GM12878 (cell line): ENCODE measurements around the gene EVC. TPM values are rescaled to one million over a fixed set of nuclear protein-coding genes. Genes with fewer than 3 reads are reported as not detected.
"Not testable (repeated sequence)": the region's sequence is repeated elsewhere in the genome, so short reads cannot be mapped to it uniquely, and the experiment has no call there.

Experiments used
- ATAC-seq: fragments of 200-7000 bp; cut with Tn5 transposase; 3 replicates; pipeline ENCODE4 v1.9.1; 2020; ENCODE audit warnings: mild to moderate bottlenecking, moderate library complexity
- BruUV-seq: library from RNA; stranded (reverse); fragments of 400-500 nt; replicated peaks from 2 replicates; lab custom pipeline; 2021; lab: Mats Ljungman, UMichigan
- CTCF ChIA-PET: fragments of 300-600 bp; sonication (Branson Sonifier 250); formaldehyde crosslinking; extraction: SDS; loops from one replicate; lab custom pipeline; 2021; ENCODE audit warnings: inconsistent platforms; lab: Yijun Ruan, JAX
- POLR2A ChIA-PET: fragments of 350-600 bp; formaldehyde crosslinking; extraction: SDS; loops from one replicate; lab custom pipeline; 2021; ENCODE audit warnings: inconsistent platforms; lab: Charles Lee
- RAD21 ChIA-PET: fragments of 300-600 bp; sonication (Branson Sonifier 250); formaldehyde crosslinking; loops from one replicate; lab custom pipeline; 2023; ENCODE audit warnings: antibody characterized with exemption; ENCODE audit not compliant: unreplicated experiment; lab: Charles Lee
- SMC1A ChIA-PET: fragments of 300-600 bp; sonication (Branson Sonifier 250); formaldehyde crosslinking; loops from one replicate; lab custom pipeline; 2023; ENCODE audit not compliant: unreplicated experiment, uncharacterized antibody; lab: Charles Lee
- DNase-seq: peaks from one replicate; pipeline ENCODE4 v3.0.0-alpha.2; 2011; ENCODE audit warnings: low read depth, low spot score
- FAIRE-seq: peaks from 3 replicates; lab custom pipeline; 2011; peaks lifted over from hg19 to GRCh38; lab: Jason Lieb, UNC
- H2AFZ ChIP-seq: 2 replicates; pipeline ENCODE4 v1.6.0; 2011; ENCODE audit warnings: low read depth, low read length, control low read depth; ENCODE audit not compliant: control insufficient read depth
- H3K27ac ChIP-seq: 2 replicates; pipeline ENCODE4 v1.5.1; 2011; ENCODE audit warnings: control low read depth; ENCODE audit not compliant: control insufficient read depth, insufficient read depth
- H3K27me3 ChIP-seq, 2 experiments: replicated peaks in 1 of 2; 2 replicates each; pipeline versions ENCODE4 v1.6.0 to v1.6.1; 2011; ENCODE audit warnings: low read length in 1 of 2; ENCODE audit not compliant: control insufficient read depth in 2 of 2, insufficient read depth in 2 of 2
- H3K36me3 ChIP-seq, 2 experiments: 2 replicates each; pipeline ENCODE4 v1.5.1; 2011; ENCODE audit warnings: low read length in 1 of 2; ENCODE audit not compliant: control insufficient read depth in 2 of 2, insufficient read depth in 2 of 2
- H3K4me1 ChIP-seq: 2 replicates; pipeline ENCODE4 v1.6.1; 2011; ENCODE audit warnings: mild to moderate bottlenecking, low read length, moderate library complexity, mixed read lengths; ENCODE audit not compliant: control insufficient read depth, insufficient read depth
- H3K4me2 ChIP-seq: 2 replicates; pipeline ENCODE4 v1.6.0; 2011; ENCODE audit warnings: control low read depth; ENCODE audit not compliant: control insufficient read depth, insufficient read depth
- H3K4me3 ChIP-seq: fragments of 200-600 bp; sonication (generic); 2 replicates; pipeline ENCODE4 v1.5.1; 2016
- H3K79me2 ChIP-seq: 2 replicates; pipeline ENCODE4 v1.6.0; 2011; ENCODE audit warnings: low read length; ENCODE audit not compliant: control insufficient read depth, insufficient read depth
- H3K9ac ChIP-seq: 2 replicates; pipeline ENCODE4 v1.8.0; 2011; ENCODE audit warnings: low read length, control low read depth, mixed read lengths; ENCODE audit not compliant: control insufficient read depth, insufficient read depth
- H3K9me3 ChIP-seq: replicated peaks from 3 replicates; pipeline ENCODE4 v1.5.1; 2011; ENCODE audit warnings: mild to moderate bottlenecking, low read length; ENCODE audit not compliant: control insufficient read depth, insufficient read depth
- H4K20me1 ChIP-seq: 2 replicates; pipeline ENCODE4 v1.6.0; 2011; ENCODE audit not compliant: control insufficient read depth, insufficient read depth
- JUNB ChIP-seq: IDR thresholded peaks from 2 replicates; pipeline ENCODE4 v1.6.1; 2016; ENCODE audit warnings: antibody characterized with exemption, mild to moderate bottlenecking
- MTA2 ChIP-seq: fragments of 450-650 bp; IDR thresholded peaks from 2 replicates; pipeline ENCODE4 v1.6.1; 2016; ENCODE audit warnings: low read depth, mild to moderate bottlenecking, moderate library complexity
- ZBTB11 ChIP-seq: fragments of 450-650 bp; formaldehyde crosslinking; IDR thresholded peaks from 2 replicates; pipeline ENCODE4 v1.5.0; 2022; ENCODE audit warnings: mild to moderate bottlenecking, missing genetic modification characterization
- WGBS: methylation state at CpG from one replicate; pipeline ENCODE4 v1.1.6; 2016; ENCODE audit warnings: low lambda C conversion rate; ENCODE audit not compliant: insufficient replicate concordance, insufficient coverage; ENCODE audit errors: missing lambda C conversion rate; 5-methylcytosine and 5-hydroxymethylcytosine counted together
- in situ Hi-C: fragments of 300-500 bp; cut with MboI; formaldehyde crosslinking; loops from 9 replicates; pipeline ENCODE4 v1.14.3; 2018; ENCODE audit warnings: mixed read lengths
- intact Hi-C: fragments of 100-400 bp; cut with micrococcal nuclease; formaldehyde crosslinking; loops from one replicate; pipeline ENCODE4 v1.14.2; 2022; ENCODE audit not compliant: unreplicated experiment
- polyA plus RNA-seq, 11 experiments: library from polyadenylated mRNA; depleted of rRNA in 4 of 11; unstranded in 6 of 11; stranded (reverse) in 5 of 11; fragments of >200 nt; fragmentation: Nextera tagmentation in 4 of 11; fragmentation: Illumina TruSeq in 1 of 11; extraction: Ambion mirVana in 4 of 11; extraction: Trizol in 1 of 11; gene quantifications; 1 replicate in 1 of 11; 2 replicates in 10 of 11; pipeline versions ENCODE4 v1.2.1 to v1.2.3, GENCODE V29; 2011 to 2016; ENCODE audit warnings: inconsistent platforms in 2 of 11, missing spikeins in 2 of 11, low read depth in 1 of 11
- total RNA-seq, 4 experiments: library from RNA; depleted of rRNA in 3 of 4; stranded (reverse); fragments of >200 nt in 3 of 4; fragmentation: Illumina TruSeq in 1 of 4; extraction: Trizol in 1 of 4; gene quantifications; 2 replicates each; pipeline versions ENCODE4 v1.2.1 to v1.2.3, GENCODE V29; 2013 to 2021

EVC gene
- total and polyA plus RNA-seq, 10 of the 15 experiments (the other 5 are each of a cell fraction or from before 2014, with no cell fraction given), result 0.87 to 55.9 (median 15.6) TPM

GRCh38 chr4:5836943-5837342 is 125.9 kb downstream of the EVC start:
- ChIA-PET CTCF (no interaction called here), RAD21 (no interaction called here), SMC1A (no interaction called here), POLR2A (no interaction called here)
- Histone ChIP-seq H3K36me3 (no peaks in the 10 kb centered on the region), H4K20me1 (no peaks in the 10 kb centered on the region), H3K9ac (no peak overlapping the region), H3K9me3 (no peaks in the 10 kb centered on the region), H3K4me1 (no peaks in the 10 kb centered on the region), H3K27ac (no peak overlapping the region), H3K79me2 (no peaks in the 10 kb centered on the region), H3K27me3 (no peaks in the 10 kb centered on the region; a peak in 1 of 4 replicates), H2AFZ (no peak overlapping the region), H3K4me2 (no peak overlapping the region), H3K4me3 (no peak overlapping the region)
- DNase-seq (no peak), ATAC-seq (no peak), FAIRE-seq (no peak)
- TF ChIP-seq JUNB (no peak), MTA2 (no peak), ZBTB11 (CRISPR knock-in tag) (no peak)
- intact Hi-C loops, result no loop called here
- BruUV-seq, result no TSS peak
- WGBS, result 1% methylated on average over 3 of the region's 3 CpGs
- in situ Hi-C loops, result no loop called here

GRCh38 chr4:5837483-5837882 is 126.5 kb downstream of the EVC start:
- H3K36me3 ChIP-seq, H3K27me3 ChIP-seq, H3K4me1 ChIP-seq, H3K27ac ChIP-seq, FAIRE-seq, intact Hi-C loops, POLR2A ChIA-PET, H3K9me3 ChIP-seq, ATAC-seq, SMC1A ChIA-PET, H3K4me2 ChIP-seq, RAD21 ChIA-PET, CTCF ChIA-PET, H3K79me2 ChIP-seq, H3K9ac ChIP-seq, H4K20me1 ChIP-seq, DNase-seq, in situ Hi-C loops, BruUV-seq, H2AFZ ChIP-seq, H3K4me3 ChIP-seq: not testable (repeated sequence)
- 61% methylated on average over 6 of the region's 6 CpGs for WGBS
